Anterior cingulate cortex (tissue), 58 donors: ENCODE results near the gene PCDHB4.
"Not testable (repeated sequence)": the region's sequence is repeated elsewhere in the genome, so short reads cannot be mapped to it uniquely, and the experiment has no call there.

Experiments
- DNase-seq, 58 donors: peaks; one replicate each; lab custom pipeline; 2025; lab: John Stamatoyannopoulos, UW

Gene PCDHB4

DNA sequence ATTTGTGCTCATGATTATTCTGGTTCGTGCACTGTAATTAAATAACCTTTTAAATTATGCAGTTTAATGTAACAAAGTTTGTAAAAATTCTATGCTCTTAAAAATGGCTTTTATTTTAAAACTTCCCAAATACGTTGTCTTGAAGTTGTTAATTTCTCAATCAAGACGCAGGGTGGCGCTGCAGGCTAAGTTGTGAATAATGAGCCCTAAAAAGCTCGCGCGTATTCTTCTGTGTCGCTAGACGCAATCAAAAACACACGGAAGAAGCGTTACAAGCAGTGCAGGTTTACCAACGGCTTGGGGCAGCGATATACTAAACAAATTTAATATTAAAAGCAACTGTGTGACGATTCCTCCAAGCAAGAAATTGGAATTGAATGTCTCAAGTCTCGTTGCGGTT lies at the start of gene PCDHB4:
PCDHB4 (plus strand) TSS at position 256 of the 400 bp plus-strand sequence. CDS start 181 bp downstream, outside the sequence.
- peak in 4 of 58 donors; percentile 6 to 51 (median 30) for DNase-seq

DNA sequence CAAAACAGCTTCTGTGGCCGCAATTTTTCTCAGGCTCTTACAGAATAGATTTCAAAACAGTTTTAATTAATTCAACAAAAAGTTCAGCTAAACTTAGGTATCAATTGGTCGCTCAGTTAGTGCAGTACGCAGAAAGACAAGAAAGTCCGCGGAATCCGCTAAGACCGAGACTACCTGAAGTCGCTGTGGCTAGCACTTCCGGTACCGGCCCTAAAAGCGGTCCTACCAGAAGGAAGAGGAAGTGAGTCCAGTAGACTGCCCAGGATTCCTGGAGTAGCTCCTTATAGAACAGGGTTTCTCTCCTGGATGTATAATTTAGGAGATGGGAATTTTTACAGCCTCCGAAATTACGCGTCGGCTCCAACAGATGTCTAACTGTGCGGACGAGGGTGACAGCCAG lies 43.8 kb upstream of the PCDHB4 start:
- DNase-seq: no peak

DNA sequence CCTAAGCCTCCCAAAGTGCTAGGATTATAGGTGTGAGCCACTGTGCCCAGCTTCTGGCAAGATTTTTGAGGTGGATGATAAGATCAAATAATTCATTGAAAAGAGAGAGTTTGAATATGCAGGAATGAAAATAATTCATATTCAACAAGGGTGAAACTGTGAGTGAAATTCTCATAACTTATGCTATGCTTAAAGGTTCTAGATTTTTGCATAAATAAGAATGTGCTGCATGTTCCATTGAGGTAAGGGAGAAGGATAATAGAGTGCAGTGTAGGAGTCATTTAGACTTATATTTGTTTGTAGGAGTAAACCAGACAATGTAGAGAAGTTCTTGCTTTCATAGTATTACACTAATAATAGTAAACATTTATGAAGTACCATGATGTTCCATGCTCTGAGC lies 39.4 kb upstream of the PCDHB4 start:
- DNase-seq: no peak

DNA sequence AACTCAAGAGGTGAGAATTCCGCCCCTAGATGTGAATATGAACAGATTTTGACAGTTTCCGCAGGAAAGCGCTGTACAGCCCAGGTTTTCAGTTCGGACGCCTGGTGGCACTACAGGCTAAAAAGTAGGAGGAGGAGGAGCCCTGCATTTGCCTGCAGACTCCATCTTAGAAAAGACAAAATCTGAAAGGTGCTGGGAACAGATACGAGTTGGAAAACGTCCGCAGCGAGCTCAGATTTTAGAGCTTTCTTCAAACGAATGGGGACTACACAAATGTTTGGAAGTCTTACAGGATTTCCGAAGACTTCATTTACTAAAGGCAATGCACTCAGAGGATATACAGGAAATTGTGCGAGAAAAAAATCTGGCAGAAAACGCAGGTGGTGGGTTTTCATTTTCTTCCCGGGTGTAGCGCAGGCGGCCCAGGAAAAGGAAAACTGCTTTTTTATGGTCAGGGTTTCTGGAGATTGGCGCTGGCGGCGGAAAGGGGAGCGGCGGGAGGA lies 37.1 kb upstream of the PCDHB4 start:
- peak in 37 of 58 donors; percentile 2 to 61 (median 24) for DNase-seq

DNA sequence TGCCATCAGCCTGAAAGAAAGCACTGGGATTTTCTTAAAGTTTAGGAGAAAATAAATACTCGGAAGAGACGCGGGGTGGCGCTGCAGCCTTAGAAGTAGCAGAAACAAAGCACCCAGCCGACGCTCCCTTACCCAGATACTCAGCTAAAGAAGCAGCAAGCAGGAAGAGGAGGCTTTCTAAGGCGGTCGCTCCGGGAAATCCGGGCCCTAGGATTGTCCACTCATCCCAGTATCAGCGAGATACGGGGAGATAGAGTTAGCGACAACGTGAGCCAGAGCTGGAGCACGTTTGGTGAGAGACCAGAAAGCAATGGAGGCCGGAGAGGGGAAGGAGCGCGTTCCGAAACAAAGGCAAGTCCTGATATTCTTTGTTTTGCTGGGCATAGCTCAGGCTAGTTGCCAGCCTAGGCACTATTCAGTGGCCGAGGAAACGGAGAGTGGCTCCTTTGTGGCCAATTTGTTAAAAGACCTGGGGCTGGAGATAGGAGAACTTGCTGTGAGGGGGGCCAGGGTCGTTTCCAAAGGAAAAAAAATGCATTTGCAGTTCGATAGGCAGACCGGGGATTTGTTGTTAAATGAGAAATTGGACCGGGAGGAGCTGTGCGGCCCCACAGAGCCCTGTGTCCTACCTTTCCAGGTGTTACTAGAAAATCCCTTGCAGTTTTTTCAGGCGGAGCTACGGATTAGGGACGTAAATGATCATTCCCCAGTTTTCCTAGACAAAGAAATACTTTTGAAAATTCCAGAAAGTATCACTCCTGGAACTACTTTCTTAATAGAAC lies 26.9 kb upstream of the PCDHB4 start, which contains the start of gene PCDHB2:
PCDHB2 (plus strand) TSS at position 135 of the 782 bp plus-strand sequence; CDS start at position 311, 176 bp downstream.
- DNase-seq: peak in 17 of 58 donors; percentile 2 to 46 (median 10)

DNA sequence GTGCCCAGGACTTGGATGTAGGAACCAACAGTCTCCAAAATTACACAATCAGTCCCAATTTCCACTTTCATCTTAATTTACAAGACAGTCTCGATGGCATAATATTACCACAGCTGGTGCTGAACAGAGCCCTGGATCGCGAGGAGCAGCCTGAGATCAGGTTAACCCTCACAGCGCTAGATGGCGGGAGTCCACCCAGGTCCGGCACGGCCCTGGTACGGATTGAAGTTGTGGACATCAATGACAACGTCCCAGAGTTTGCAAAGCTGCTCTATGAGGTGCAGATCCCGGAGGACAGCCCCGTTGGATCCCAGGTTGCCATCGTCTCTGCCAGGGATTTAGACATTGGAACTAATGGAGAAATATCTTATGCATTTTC lies 26.4 kb upstream of the PCDHB4 start:
- DNase-seq: no peak

DNA sequence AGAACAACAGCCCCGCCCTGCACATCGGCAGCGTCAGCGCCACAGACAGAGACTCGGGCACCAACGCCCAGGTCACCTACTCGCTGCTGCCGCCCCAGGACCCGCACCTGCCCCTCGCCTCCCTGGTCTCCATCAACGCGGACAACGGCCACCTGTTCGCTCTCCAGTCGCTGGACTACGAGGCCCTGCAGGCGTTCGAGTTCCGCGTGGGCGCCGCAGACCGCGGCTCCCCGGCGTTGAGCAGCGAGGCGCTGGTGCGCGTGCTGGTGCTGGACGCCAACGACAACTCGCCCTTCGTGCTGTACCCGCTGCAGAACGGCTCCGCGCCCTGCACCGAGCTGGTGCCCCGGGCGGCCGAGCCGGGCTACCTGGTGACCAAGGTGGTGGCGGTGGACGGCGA lies 25.4 kb upstream of the PCDHB4 start:
- DNase-seq: not testable (repeated sequence)

DNA sequence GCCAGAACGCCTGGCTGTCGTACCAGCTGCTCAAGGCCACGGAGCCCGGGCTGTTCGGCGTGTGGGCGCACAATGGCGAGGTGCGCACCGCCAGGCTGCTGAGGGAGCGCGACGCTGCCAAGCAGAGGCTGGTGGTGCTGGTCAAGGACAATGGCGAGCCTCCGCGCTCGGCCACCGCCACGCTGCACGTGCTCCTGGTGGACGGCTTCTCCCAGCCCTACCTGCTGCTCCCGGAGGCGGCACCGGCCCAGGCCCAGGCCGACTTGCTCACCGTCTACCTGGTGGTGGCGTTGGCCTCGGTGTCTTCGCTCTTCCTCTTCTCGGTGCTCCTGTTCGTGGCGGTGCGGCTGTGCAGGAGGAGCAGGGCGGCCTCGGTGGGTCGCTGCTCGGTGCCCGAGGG lies 25.0 kb upstream of the PCDHB4 start:
- not testable (repeated sequence) for DNase-seq

DNA sequence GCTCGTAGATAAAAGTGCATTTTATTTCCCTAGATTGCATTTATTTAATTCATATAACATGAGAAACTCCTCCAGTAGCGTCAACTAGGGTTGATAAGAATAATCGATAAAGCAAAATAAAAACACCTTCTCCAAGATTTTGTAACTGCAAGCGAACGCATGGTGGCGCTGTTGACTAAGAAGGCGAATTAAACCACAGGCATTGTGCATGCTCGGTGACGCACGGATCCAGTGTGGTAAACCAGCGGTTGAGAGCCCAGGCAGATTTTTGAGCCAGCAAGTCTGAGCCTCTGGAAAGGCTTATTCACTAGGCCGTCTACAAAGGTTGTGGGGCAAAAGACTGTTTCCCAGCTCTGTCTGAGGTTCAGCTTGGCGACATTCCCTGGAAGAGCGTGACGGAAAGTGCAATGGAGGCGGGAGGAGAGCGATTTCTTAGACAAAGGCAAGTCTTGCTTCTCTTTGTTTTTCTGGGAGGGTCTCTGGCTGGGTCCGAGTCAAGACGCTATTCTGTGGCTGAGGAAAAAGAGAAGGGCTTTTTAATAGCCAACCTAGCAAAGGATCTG lies 21.3 kb upstream of the PCDHB4 start, which contains the start of gene PCDHB3:
PCDHB3 (plus strand) TSS at position 231 of the 563 bp plus-strand sequence; CDS start at position 408, 177 bp downstream.
- peak in 7 of 58 donors; percentile 10 to 43 (median 18) for DNase-seq

DNA sequence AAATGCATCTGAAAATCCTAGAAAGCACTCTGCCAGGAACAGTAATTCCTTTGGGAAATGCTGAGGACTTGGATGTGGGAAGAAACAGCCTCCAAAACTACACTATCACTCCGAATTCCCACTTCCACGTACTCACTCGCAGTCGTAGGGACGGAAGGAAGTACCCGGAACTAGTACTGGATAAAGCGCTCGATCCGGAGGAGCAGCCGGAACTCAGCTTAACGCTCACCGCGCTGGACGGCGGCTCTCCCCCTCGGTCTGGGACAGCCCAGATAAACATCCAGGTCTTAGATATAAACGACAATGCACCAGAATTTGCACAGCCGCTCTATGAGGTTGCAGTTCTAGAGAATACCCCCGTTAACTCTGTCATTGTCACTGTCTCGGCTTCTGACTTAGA lies 20.6 kb upstream of the PCDHB4 start:
- DNase-seq: no peak

DNA sequence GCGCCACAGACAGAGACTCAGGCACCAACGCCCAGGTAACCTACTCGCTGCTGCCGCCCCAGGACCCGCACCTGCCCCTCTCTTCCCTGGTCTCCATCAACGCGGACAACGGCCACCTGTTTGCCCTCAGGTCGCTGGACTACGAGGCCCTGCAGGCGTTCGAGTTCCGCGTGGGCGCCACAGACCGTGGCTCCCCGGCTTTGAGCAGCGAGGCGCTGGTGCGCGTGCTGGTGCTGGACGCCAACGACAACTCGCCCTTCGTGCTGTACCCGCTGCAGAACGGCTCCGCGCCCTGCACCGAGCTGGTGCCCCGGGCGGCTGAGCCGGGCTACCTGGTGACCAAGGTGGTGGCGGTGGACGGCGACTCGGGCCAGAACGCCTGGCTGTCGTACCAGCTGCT lies 19.5 kb upstream of the PCDHB4 start:
- DNase-seq: not testable (repeated sequence)

DNA sequence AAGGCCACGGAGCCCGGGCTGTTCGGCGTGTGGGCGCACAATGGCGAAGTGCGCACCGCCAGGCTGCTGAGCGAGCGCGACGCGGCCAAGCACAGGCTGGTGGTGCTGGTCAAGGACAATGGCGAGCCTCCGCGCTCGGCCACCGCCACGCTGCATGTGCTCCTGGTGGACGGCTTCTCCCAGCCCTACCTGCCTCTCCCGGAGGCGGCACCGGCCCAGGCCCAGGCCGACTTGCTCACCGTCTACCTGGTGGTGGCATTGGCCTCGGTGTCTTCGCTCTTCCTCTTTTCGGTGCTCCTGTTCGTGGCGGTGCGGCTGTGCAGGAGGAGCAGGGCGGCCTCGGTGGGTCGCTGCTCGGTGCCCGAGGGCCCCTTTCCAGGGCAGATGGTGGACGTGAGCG lies 19.1 kb upstream of the PCDHB4 start:
- not testable (repeated sequence) for DNase-seq

DNA sequence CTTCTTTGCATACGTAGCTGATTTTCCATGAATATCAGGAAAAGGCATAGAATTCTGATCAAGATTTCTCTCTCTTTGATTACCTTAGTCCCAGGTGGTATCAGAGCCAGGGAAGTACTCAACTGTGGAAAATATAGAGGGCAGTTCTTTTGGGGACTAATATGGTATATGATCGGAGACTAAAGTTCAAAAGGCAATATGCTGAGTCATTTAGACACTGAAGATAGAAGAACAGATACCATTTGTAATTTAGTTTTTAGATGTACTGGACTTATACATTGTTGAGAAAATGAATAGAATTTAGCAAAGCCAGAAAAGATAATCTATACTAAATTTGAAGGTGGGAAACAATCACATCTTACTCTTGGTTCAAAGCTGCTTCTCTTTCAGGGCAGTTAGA lies 16.3 kb upstream of the PCDHB4 start:
- no peak for DNase-seq

DNA sequence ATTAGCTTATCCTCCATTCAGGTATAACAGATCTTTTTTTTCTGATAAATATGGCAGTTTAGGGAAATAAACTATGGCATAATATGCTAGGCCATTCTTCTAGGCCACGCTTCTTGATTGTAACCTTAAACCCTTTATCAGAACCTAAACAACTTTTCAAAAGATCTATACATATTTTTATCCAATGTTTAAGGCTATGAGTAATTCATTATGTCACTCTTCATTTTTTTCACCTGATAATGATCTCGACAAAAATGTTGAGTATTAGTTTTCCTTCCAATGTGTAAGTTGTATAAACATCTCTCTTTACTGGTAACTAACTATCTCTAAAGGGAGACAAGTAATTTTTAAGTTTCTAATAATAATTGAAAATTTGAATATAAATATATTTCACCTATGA lies 2.4 kb upstream of the PCDHB4 start:
- no peak for DNase-seq

DNA sequence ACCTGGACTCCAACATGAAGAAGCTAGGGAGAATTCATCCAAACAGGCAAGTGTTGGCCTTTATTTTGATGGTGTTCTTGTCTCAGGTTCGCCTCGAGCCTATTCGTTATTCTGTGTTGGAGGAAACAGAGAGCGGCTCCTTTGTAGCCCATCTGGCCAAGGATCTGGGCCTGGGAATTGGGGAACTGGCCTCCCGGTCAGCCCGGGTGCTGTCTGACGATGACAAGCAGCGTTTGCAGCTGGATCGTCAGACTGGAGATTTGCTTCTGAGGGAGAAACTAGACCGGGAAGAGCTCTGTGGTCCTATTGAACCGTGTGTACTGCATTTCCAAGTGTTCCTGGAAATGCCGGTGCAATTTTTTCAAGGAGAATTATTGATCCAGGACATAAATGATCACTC lies 367 bp downstream of the PCDHB4 start:
- no peak for DNase-seq

DNA sequence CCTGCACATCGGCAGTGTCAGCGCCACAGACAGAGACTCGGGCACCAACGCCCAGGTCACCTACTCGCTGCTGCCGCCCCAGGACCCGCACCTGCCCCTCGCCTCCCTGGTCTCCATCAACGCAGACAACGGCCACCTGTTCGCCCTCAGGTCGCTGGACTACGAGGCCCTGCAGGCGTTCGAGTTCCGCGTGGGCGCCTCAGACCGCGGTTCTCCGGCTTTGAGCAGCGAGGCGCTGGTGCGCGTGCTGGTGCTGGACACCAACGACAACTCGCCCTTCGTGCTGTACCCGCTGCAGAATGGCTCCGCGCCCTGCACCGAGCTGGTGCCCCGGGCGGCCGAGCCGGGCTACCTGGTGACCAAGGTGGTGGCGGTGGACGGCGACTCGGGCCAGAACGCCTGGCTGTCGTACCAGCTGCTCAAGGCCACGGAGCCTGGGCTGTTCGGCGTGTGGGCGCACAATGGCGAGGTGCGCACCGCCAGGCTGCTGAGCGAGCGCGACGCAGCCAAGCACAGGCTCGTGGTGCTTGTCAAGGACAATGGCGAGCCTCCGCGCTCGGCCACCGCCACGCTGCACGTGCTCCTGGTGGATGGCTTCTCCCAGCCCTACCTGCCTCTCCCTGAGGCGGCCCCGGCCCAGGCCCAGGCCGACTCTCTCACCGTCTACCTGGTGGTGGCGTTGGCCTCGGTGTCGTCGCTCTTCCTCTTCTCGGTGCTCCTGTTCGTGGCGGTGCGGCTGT lies 1.9 kb downstream of the PCDHB4 start:
- not testable (repeated sequence) for DNase-seq

DNA sequence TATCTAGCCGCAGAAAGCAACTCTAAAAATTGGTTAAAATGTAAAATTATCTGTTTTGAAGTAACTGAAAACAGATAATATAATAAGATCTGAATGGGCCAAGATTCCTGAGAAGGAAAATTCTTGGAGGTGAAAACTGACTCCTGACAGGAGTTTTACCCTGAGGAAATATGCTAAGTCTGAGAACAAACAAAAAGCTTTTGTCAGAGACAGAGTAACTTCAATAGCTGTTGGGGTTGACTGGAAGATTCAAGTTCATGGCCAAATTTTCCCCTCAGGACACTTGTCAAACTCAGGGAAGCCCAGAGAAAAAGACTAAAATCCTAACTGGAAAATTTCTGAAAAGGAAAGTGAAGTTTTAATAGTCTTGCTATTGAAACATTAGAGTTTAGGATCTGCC lies 5.7 kb downstream of the PCDHB4 start:
- DNase-seq: no peak

DNA sequence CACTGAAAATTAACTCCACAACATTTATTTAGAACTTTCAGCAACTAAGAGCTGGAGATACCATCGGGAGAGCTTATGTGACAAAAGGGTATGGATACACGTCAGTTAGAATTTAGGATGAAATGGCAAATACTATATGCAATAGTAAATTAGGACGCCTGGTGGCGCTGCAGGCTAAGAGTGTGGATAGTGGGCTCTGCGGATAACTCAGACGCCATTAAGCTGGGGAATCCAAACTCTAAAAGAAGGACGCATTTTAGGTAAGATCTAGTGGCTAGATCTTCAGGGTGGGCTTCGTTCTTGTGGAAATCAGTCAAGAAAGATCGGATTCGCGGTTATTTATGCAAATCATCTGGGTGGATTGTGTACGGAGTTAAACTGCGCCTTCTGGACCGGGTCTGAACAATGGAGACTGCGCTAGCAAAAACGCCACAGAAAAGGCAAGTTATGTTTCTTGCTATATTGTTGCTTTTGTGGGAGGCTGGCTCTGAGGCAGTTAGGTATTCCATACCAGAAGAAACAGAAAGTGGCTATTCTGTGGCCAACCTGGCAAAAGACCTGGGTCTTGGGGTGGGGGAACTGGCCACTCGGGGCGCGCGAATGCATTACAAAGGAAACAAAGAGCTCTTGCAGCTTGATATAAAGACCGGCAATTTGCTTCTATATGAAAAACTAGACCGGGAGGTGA lies 13.6 kb downstream of the PCDHB4 start, which contains the start of gene PCDHB5:
PCDHB5 (plus strand) TSS at position 177 of the 688 bp plus-strand sequence; CDS start at position 406, 229 bp downstream.
- DNase-seq: peak in 3 of 58 donors; percentile 1 to 10 (median 7)

DNA sequence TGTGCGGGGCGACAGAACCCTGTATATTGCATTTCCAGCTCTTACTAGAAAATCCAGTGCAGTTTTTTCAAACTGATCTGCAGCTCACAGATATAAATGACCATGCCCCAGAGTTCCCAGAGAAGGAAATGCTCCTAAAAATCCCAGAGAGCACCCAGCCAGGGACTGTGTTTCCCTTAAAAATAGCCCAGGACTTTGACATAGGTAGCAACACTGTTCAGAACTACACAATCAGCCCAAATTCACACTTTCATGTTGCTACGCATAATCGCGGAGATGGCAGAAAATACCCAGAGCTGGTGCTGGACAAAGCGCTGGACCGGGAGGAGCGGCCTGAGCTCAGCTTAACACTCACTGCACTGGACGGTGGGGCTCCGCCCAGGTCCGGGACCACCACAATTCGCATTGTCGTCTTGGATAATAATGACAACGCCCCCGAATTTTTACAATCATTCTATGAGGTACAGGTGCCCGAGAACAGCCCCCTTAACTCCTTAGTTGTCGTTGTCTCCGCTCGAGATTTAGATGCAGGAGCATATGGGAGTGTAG lies 14.2 kb downstream of the PCDHB4 start:
- no peak for DNase-seq

DNA sequence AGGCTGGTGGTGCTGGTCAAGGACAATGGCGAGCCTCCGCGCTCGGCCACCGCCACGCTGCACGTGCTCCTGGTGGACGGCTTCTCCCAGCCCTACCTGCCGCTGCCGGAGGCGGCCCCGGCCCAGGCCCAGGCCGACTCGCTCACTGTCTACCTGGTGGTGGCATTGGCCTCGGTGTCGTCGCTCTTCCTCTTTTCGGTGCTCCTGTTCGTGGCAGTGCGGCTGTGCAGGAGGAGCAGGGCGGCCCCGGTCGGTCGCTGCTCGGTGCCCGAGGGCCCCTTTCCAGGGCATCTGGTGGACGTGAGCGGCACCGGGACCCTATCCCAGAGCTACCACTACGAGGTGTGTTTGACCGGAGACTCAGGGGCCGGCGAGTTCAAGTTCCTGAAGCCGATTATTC lies 15.7 kb downstream of the PCDHB4 start:
- DNase-seq: not testable (repeated sequence)
